ENCODE results near the gene ERGIC1.
A peak's percentile ranks its signal among the peaks of the same experiment; 100 is the strongest.

The ERGIC1 gene

DNA sequence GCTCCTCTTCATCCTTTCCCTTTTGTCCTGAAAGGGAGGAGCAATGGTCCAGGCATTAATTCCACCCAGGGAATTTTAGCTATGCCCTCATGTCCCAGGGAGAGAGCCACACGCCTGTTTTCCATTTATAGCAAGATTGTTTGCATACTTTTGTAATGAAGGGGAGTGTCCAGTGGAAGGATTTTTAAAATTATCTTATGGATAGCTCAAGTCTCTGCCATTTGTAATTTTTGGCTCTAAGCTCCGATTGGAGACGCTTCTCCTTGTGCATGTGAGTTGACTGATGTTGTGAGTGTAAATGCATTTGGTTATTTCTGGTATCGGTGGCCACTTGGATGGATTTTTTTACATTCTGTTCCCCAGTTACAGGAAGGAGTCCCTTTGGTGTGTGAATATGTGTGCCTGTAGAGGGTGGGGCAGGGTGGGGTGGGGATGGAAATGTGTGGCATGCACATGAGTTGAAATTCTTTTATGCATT lies 118.0 kb downstream of the ERGIC1 start:
- no peak for DNase-seq

DNA sequence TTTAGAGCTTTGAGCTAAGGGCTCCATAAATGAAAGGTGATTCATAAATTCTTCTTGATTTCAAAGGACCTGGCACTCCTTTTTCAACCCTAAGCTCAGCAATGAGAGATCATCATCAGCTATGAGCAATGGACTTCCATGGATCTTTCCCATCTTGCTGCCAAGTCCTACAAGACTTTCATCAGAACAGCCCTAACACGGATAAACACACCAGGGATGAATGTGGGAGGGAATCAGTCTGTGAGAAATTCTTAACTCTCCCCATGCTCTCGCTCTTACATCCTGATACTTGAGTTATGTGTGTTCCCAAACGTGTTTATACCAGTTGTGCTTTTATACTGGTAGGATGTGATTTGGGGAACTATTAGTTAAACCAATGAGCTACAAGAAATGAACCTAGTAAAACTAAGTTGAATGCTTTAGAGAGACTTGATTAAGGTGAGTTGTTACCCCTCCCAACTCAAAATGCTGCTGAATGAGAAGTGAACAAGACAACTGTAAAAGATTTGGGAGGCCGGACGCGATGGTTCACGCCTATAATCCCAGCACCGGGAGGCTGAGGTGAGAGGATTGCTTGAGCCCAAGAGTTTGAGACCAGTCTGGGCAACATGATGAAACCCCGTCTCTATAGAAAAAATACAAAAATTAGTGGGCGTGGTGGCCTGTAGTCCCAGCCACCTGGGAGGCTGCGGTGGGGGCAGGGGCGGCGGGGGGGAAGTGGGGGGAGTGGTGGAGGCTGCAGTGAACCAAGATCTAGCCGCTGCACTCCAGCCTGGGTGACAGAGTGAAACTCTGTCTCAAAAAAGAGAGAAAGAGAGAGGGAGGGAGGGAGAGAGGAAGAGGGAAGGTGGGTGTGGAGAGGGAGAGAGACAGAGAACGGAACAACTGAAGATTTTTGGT lies 120.0 kb downstream of the ERGIC1 start:
- no peak for DNase-seq

DNA sequence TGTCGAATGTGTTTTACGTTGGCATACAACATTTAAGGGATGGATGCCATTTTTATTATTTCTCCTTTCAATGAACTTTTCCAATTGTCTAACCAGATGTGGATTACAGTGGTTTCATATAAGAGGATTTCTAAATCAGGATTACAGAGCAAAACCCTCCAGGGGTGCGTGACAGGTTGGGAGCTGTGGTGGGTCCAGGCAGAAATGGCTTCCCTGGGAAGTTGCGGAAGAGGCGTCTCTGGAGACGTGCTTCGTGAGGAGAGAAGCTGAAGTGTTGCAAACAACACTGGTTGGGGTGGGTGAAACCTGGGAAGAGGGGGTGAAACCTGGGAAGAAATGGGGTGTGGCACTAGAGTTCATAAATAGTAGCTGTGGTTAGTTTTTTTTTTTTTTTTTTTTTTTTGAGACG lies 120.7 kb downstream of the ERGIC1 start:
- no peak for DNase-seq

- DNase-seq, result no peak
Measured at GRCh38 chr5:172956228-172956627, 122.2 kb downstream of the ERGIC1 start.

- DNase-seq, result no peak
Measured at GRCh38 chr5:172956936-172957335, 122.9 kb downstream of the ERGIC1 start.

DNA sequence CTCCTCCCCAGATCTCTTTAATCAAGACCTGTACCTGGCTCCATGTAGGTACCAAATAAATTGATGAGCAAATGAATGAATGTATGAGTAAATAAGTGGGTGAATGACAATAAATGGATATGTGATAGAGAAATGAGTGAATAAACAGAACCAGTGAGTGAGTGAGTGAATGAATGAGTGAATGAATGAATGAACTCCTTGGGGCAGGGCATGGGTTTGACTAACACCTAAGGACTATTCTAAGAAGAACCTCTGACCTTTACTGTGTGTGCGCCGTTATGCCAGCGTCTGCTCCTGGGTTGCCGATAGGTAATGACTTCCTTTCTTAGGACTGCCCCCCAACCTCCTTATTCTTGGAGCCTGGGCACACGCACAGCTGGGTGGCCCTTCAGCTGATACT lies 123.4 kb downstream of the ERGIC1 start:
- no peak for DNase-seq

GRCh38 chr5:172958331-172959046 lies 124.4 kb downstream of the ERGIC1 start:
- no peak for DNase-seq

- no peak for DNase-seq
Measured at GRCh38 chr5:172959824-172960799, 126.1 kb downstream of the ERGIC1 start.

DNA sequence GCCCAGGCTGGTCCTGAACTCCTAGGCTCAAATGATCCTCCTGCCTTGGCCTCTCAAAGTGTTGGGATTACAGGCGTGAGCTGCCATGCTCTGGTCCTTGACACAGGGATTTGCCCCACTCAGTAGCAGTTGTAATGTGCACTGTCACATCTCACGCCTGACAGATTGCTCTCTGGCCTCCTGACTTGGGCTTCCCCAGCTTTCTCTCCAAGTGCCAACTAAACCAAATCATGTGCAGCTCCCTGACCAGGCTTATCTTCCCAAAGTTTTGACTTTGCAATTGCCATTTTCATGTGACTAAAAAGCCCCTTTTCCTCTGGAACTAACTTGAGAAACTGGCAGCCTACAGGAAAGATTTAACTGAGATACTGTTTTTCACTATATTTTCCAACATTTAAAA lies 135.9 kb downstream of the ERGIC1 start:
- DNase-seq, result no peak

DNA sequence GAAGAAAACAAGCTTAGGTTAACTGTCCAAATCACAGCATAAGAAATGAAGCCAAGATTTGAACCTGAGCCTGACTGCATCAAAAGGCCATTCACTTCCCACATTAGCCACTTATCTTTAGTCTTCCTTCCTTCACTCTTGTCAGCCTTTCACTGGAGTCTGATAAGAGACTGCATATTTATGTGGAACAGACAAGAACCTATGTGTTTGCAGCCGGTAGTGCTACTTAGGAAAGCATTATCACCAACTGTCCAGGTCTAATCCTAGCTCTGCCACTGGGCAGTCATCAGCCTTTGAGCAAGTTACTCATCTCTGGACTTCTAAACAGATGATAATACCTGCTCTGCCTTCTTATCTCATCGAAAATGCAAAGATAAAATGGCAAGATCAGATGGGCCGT lies 137.4 kb downstream of the ERGIC1 start:
- no peak for DNase-seq

GRCh38 chr5:172972552-172972951 lies 138.5 kb downstream of the ERGIC1 start:
- DNase-seq, result no peak

DNA sequence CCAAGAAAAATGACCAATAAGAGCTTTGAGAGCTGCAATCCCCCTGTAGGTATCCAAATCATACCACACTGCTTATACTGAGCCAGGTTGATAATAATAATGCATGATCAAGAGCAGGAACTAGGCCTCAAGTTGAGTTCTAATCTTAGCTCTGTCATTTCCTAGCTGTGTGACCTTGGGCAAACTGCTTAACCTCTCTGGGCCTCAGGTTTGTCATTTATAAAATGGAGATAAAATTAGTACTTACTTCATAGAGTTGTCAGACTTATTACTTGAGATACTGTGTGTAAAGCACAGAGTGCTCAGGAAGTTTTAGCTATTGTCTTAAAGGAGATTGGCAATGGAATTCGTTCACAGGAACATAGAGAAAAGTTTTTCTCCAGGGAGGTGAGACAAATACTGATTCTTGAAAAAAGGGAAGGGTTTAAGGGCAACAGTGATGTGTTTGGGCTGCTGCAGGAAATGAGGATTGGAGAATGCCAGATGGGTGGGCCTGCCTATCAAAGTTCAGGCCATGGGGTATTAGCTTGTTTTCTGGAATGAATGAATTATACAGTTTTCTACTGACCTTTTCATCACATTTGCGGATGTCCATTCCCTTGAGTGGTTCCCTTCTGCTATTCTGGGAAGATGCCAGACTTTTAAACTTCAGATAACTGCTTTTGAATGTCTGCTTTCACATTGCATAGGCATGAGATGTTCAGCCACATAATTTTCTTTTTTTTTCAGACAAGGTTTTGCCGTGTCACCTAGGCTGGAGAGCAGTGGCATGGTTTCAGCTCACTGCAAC lies 139.3 kb downstream of the ERGIC1 start:
- no peak for DNase-seq

GRCh38 chr5:172973931-172974330 lies 139.9 kb downstream of the ERGIC1 start:
- DNase-seq, result no peak

DNA sequence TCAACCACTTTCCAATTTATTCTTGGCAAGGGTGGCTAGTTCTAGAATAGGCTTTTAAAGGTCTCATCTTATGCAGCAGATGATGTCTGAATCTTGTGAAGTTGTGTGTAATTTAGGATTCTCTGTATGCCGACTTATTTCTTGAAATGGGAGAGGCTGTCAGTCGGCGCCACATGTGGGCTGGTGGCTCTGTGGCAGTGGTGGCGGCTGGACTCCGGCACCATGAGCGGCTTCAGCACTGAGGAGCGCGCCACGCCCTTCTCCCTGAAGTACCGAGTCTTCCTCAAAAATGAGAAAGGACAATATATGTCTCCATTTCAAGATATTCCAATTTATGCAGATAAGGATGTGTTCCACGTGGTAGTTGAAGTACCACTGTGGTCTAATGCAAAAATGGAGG lies 141.2 kb downstream of the ERGIC1 start:
- no peak for DNase-seq

GRCh38 chr5:172979778-172980177 lies 145.7 kb downstream of the ERGIC1 start:
- DNase-seq, result no peak

- DNase-seq, result no peak
Measured at GRCh38 chr5:172981931-172982330, 147.9 kb downstream of the ERGIC1 start.

- DNase-seq, result peak; percentile 72
Measured at GRCh38 chr5:172983542-172984243, 149.6 kb downstream of the ERGIC1 start, which contains the start of gene ATP6V0E1. Gene ATP6V0E1 (plus strand): TSS chr5:172983771. CDS start chr5:172983861, 90 bp downstream.

GRCh38 chr5:172984244-172984953 lies 150.3 kb downstream of the ERGIC1 start:
- no peak for DNase-seq

DNA sequence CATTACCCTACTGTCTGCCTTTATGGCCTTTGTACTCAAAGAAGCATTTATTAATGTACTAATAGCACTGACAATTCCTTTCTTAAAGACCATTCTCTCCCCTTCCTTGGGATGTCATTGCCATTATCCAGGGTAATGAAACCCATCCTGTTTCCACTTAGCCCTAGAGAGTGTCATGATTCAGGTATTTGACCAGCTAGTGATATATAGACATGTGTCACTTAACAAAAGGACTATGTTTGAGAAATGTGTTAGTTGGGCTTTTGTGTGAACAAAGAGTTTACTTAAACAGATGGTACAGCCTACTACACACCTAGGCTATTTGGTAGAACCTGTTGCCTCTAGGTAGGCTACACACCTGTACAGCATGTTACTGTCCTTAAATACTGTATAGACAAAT lies 151.5 kb downstream of the ERGIC1 start:
- DNase-seq, result no peak

GRCh38 chr5:172988276-172988675 lies 154.2 kb downstream of the ERGIC1 start:
- DNase-seq, result no peak

DNA sequence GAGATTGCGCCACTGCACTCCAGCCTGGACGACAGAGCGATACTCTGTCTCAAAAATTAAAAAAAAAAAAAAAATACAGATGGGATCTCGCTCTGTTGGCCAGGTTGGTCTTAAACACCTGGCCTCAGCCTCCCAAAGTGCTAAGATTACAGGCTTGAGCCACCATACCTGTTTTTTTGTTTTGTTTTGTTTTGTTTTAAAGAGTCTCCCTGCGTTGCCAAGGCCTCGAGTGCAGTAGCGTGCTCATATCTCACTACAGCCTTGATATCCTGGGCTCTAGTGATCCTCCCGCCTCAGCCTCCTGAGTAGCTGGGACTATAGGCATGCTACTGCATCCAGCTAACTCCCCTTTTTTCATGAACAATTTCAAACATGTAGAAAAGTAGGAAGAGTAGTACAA lies 156.7 kb downstream of the ERGIC1 start:
- no peak for DNase-seq

Data from NCI-H1048 (cell line).